Fibroblast of lung (primary cell): ENCODE results near the gene JMJD7. TPM values are rescaled to one million over a fixed set of nuclear protein-coding genes. Genes with fewer than 3 reads are reported as not detected.

ENCODE experiments used
- DNase-seq, 2 donors: peaks; one replicate each; pipeline versions ENCODE4 v3.0.0 to v3.0.0-alpha.2; 2010; ENCODE audit warnings: low read depth in 2 of 2
- H2AFZ ChIP-seq: 2 replicates; pipeline ENCODE4 v1.5.1; 2012; ENCODE audit warnings: low read length, control low read depth, inconsistent platforms
- H3K27ac ChIP-seq: 2 replicates; pipeline ENCODE4 v1.5.1; 2011; ENCODE audit warnings: low read length, control low read depth; ENCODE audit not compliant: insufficient read depth
- H3K27me3 ChIP-seq: 2 replicates; pipeline ENCODE4 v1.5.1; 2011; ENCODE audit warnings: mild to moderate bottlenecking, low read length; ENCODE audit not compliant: control insufficient read depth, insufficient read depth
- H3K36me3 ChIP-seq: 2 replicates; pipeline ENCODE4 v1.5.1; 2011; ENCODE audit warnings: low read length; ENCODE audit not compliant: control insufficient read depth, insufficient read depth
- H3K4me1 ChIP-seq: 2 replicates; pipeline ENCODE4 v1.5.1; 2011; ENCODE audit warnings: low read length; ENCODE audit not compliant: control insufficient read depth, insufficient read depth; ENCODE audit errors: extremely low read depth
- H3K4me2 ChIP-seq: 2 replicates; pipeline ENCODE4 v1.5.1; 2011; ENCODE audit warnings: low read length, control low read depth; ENCODE audit not compliant: insufficient read depth; ENCODE audit errors: extremely low read depth
- H3K4me3 ChIP-seq, 4 experiments: fragments of 200-600 bp in 1 of 4; sonication (generic) in 1 of 4; replicated peaks in 1 of 4; 2 replicates each; pipeline ENCODE4 v1.5.1; 2011 to 2016; ENCODE audit warnings: low read length in 4 of 4, low read depth in 3 of 4, mild to moderate bottlenecking in 3 of 4, control low read depth in 2 of 4, inconsistent platforms in 1 of 4, mixed read lengths in 1 of 4; ENCODE audit not compliant: insufficient read depth in 1 of 4; ENCODE audit errors: control extremely low read depth in 1 of 4
- H3K79me2 ChIP-seq: 2 replicates; pipeline ENCODE4 v1.5.1; 2012; ENCODE audit warnings: mild to moderate bottlenecking, low read length, inconsistent platforms; ENCODE audit not compliant: control insufficient read depth, insufficient read depth
- H3K9ac ChIP-seq: 2 replicates; pipeline ENCODE4 v1.5.1; 2011; ENCODE audit warnings: mild to moderate bottlenecking, low read length, control low read depth; ENCODE audit not compliant: insufficient read depth
- H3K9me3 ChIP-seq: 2 replicates; pipeline ENCODE4 v1.5.1; 2012; ENCODE audit warnings: low read depth, low read length; ENCODE audit not compliant: control insufficient read depth, insufficient read depth
- H4K20me1 ChIP-seq: 2 replicates; pipeline ENCODE4 v1.5.1; 2011; ENCODE audit warnings: low read length; ENCODE audit not compliant: control insufficient read depth, insufficient read depth; ENCODE audit errors: extremely low read depth
- CTCF ChIP-seq, 2 donors: IDR thresholded peaks in 1 of 2; conservative IDR thresholded peaks in 1 of 2; 1 replicate in 1 of 2; 2 replicates in 1 of 2; pipeline ENCODE4 v1.5.1; 2011 to 2012; ENCODE audit warnings: low read length in 2 of 2, control low read depth in 1 of 2, inconsistent platforms in 1 of 2, low read depth in 1 of 2, mild to moderate bottlenecking in 1 of 2
- EZH2 ChIP-seq: IDR thresholded peaks from 2 replicates; pipeline ENCODE4 v1.5.1; 2012; ENCODE audit warnings: low read length, control low read depth, mild to moderate bottlenecking; ENCODE audit errors: missing control alignments
- polyA plus RNA-seq, 2 donors: library from polyadenylated mRNA; depleted of rRNA in 1 of 2; stranded (reverse) in 1 of 2; unstranded in 1 of 2; fragments of >200 nt; gene quantifications; 2 replicates each; pipeline ENCODE4 v1.2.1, GENCODE V29; 2011 to 2012; ENCODE audit warnings: missing spikeins in 1 of 2
- total RNA-seq: library from RNA; depleted of rRNA; stranded (reverse); fragments of >200 nt; gene quantifications from 2 replicates; pipeline ENCODE4 v1.2.1, GENCODE V29; 2014

The JMJD7 gene
- total and polyA plus RNA-seq, 2 donors (not counting 1 experiment from before 2014, with no cell fraction given): 2.2 to 4.0 TPM

- Histone ChIP-seq H3K27me3 (no peaks in the 10 kb centered on the region), H3K4me3 (no peak overlapping the region), H3K9ac (no peak overlapping the region), H3K36me3 (peaks cover 2% of the 10 kb centered on the region), H3K9me3 (no peaks in the 10 kb centered on the region), H4K20me1 (no peaks in the 10 kb centered on the region), H3K4me2 (no peak overlapping the region), H2AFZ (no peak overlapping the region), H3K4me1 (no peaks in the 10 kb centered on the region), H3K79me2 (no peaks in the 10 kb centered on the region), H3K27ac (no peak overlapping the region)
- no peak for TF ChIP-seq EZH2
- TF ChIP-seq CTCF (conservative IDR thresholded peaks at IDR 0.05 in 1 of 2, IDR thresholded peaks at IDR 0.05 in 1 of 2; ENCODE audit: low read depth in 1 of 2, low read length in 2 of 2): no peak
- DNase-seq: no peak
These were observed 19.3 kb downstream of the JMJD7 start for GRCh38 chr15:41847206-41847605.

DNA sequence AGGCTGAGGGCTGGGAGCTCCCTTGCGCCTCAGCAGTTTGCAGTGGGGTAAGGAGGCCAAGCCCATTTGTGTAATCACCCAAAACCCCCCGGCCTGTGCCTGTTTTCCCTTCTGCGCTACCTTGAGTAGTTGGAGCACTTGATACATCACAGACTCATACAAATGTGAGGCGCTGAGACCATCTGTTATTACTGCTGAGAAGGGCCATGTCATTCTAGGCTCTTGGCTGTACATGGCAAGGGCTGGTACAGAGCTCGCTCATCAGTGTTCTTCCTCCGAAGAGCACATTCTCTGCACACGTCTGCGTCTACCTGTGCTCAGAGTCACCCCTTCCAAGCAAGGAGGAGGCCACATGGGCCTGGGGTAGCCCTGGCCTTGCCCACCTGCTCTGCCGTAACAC lies 20.1 kb downstream of the JMJD7 start:
- H3K79me2 ChIP-seq: no peaks in the 10 kb centered on the region
- H3K4me2 ChIP-seq: no peak overlapping the region
- H4K20me1 ChIP-seq: no peaks in the 10 kb centered on the region
- no peaks in the 10 kb centered on the region for H3K4me1 ChIP-seq
- TF ChIP-seq EZH2 (no peak), CTCF (conservative IDR thresholded peaks at IDR 0.05 in 1 of 2, IDR thresholded peaks at IDR 0.05 in 1 of 2; ENCODE audit: low read depth in 1 of 2, low read length in 2 of 2) (no peak)
- H3K4me3 ChIP-seq: no peak overlapping the region
- no peak for DNase-seq
- peaks cover 2% of the 10 kb centered on the region for H3K36me3 ChIP-seq
- no peaks in the 10 kb centered on the region for H3K27me3 ChIP-seq
- no peak overlapping the region for H2AFZ ChIP-seq
- H3K9ac ChIP-seq: no peak overlapping the region
- H3K27ac ChIP-seq: no peak overlapping the region
- no peaks in the 10 kb centered on the region for H3K9me3 ChIP-seq

- Histone ChIP-seq H3K36me3 (peaks cover 2% of the 10 kb centered on the region), H3K27ac (no peak overlapping the region), H3K9ac (no peak overlapping the region), H4K20me1 (no peaks in the 10 kb centered on the region), H3K4me3 (no peak overlapping the region), H3K27me3 (no peaks in the 10 kb centered on the region), H3K9me3 (no peaks in the 10 kb centered on the region), H3K4me2 (no peak overlapping the region), H3K4me1 (no peaks in the 10 kb centered on the region), H2AFZ (no peak overlapping the region), H3K79me2 (no peaks in the 10 kb centered on the region)
- TF ChIP-seq EZH2 (no peak), CTCF (conservative IDR thresholded peaks at IDR 0.05 in 1 of 2, IDR thresholded peaks at IDR 0.05 in 1 of 2; ENCODE audit: low read depth in 1 of 2, low read length in 2 of 2) (no peak)
- peak; percentile 12 to 19 for DNase-seq
These were observed 20.7 kb downstream of the JMJD7 start for GRCh38 chr15:41848631-41849030.
